Vagina (tissue), 2 donors: ENCODE measurements around the gene PLGRKT.

Source experiments
- CTCF ChIP-seq, 3 experiments: fragments of 450-650 bp in 2 of 3; fragments of 200-600 bp in 1 of 3; sonication (generic) in 1 of 3; IDR thresholded peaks; one replicate each; pipeline ENCODE4 v1.5.1; 2017 to 2019; ENCODE audit warnings: antibody characterized with exemption in 3 of 3, mild to moderate bottlenecking in 2 of 3, moderate library complexity in 2 of 3
- POLR2AphosphoS5 ChIP-seq, 2 donors: sonication (generic); formaldehyde crosslinking; IDR thresholded peaks; one replicate each; pipeline ENCODE4 v1.9.0; 2017; ENCODE audit warnings: antibody characterized with exemption in 2 of 2, mild to moderate bottlenecking in 2 of 2, low read depth in 1 of 2; ENCODE audit not compliant: insufficient read depth in 1 of 2

- TF ChIP-seq CTCF (IDR thresholded peaks at IDR 0.05), result no peak
- no peak for TF ChIP-seq POLR2AphosphoS5 (IDR thresholded peaks at IDR 0.05; ENCODE audit: insufficient read depth in 1 of 2, low read depth in 1 of 2)
Measured at GRCh38 chr9:5393497-5393896, 44.2 kb downstream of the PLGRKT start.
